NOMO-1 (cell line): ENCODE data around the gene TMPRSS6.

Source experiments
- DNase-seq, 2 experiments: peaks; one replicate each; lab custom pipeline; 2025; ENCODE audit not compliant: unreplicated experiment in 2 of 2; lab: John Stamatoyannopoulos, UW

TMPRSS6 gene

DNA sequence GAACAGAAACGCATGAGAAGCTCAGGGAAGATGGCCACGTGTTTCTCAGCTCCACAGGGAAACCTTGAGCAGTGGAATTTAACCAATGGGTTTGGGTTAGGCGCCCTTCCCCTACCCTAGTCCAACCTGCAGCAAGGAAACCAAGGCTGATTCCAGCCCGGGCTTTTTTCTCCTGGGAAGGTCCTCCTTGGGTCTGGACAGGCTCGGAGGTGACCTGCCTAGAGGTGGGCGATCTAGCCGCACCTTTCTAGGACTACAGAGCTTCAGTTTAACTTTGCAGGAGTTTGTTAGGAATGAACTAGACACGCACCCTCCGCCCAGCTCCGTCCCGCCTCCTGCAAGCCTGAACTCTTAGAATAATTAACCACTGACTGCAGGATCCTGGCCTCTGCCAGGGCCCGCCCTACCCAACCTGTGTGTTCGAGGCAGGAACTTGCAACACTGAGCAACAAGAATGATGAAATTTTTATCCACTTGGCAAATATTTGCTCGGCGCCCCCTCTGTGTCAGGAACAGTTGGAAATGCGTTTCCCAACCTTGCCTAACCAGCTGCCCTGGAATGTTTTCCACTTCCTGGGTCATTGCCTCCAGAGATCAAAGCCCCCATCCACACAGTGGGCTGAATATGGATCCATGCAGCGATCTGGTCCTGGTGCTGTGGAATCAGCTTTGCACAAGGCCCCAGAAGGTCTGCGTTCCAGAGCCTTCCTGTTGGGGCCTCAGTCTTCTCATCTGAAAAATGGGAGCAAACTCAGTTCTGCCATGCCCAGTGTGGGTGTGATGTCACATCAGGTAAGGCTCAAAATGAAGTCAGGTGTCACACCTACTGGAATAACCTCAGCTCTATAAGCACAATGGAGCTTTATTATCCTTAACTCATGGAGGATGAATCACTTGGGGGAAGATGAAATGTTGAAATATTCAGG lies 76.7 kb downstream of the TMPRSS6 start:
- peak; percentile 89 to 93 for DNase-seq

DNA sequence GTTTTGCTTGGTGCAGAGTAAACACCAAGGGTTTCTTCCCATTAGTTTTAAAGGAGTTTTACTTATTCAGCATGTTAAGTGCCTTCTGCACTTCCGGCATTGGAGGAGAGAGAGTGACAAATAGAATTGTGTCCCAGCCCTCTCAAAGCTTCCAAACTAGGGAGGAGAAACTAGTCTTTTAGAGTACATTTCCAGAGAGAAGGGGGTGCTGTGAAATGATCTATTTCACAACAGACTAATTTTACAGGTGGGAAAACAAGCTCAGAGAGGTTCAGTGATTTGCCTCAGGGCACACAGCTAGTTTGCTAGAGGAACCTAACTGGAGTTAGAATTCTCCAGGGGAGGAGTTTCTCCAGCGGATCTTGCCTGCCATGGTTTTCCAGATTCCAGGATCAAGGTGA lies 77.4 kb downstream of the TMPRSS6 start:
- DNase-seq, result no peak

DNA sequence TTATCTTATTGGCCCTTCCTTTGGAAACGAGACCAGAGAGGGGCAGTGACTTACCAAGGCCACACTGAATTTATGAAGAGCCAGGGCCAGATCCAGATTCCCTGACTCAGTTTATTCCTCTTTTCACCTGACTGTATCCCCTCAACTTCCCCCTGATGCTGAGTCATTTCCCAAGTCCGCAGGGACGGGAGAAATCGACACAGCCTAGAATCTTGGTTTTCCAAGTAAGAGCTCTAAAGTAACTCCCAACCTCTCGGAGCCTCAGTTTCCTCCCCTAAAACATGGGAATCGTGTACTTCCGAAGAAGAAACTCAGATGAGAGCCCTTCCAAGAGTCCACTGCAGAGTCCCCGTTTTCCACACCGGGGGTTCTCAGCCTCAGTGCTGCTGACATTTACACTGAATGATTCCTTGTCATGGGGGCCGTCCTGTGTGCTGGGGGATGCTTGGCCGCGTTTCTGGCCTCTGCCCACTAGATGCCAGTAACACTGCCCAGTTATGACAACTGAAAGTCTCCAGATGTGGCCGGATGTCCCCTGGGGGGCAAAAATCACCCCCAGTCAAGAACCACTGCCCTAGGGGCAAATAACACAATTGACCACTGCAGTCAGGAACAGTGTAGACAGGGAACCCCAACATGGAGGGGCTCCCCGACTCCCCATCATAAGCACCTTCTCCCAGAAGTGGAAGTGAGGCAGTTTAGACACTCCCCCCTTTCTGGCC lies 78.8 kb downstream of the TMPRSS6 start:
- DNase-seq, result no peak

- no peak for DNase-seq
Measured at GRCh38 chr22:37028692-37029674, 80.5 kb downstream of the TMPRSS6 start.

- no peak for DNase-seq
Measured at GRCh38 chr22:37027556-37027955, 82.0 kb downstream of the TMPRSS6 start.

DNA sequence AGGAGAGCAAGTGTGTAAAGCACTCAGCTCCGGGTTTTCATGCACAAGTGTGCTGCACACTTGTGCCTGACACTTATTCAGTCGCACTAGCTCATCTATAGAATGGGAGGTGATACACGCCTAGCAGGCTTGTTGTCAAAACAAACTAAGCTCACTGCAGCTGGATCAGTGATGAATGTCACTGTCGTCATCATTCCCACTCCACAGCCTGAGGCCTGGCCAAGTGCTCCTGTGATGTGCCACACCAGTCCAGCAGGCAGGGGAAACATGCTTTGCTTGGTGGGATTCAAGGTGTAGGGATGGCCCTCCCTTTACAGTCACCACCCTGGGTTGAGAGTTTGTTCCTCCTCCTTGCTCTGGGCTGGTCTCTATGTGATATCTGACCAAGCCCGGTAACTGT lies 83.2 kb downstream of the TMPRSS6 start:
- DNase-seq, result no peak

DNA sequence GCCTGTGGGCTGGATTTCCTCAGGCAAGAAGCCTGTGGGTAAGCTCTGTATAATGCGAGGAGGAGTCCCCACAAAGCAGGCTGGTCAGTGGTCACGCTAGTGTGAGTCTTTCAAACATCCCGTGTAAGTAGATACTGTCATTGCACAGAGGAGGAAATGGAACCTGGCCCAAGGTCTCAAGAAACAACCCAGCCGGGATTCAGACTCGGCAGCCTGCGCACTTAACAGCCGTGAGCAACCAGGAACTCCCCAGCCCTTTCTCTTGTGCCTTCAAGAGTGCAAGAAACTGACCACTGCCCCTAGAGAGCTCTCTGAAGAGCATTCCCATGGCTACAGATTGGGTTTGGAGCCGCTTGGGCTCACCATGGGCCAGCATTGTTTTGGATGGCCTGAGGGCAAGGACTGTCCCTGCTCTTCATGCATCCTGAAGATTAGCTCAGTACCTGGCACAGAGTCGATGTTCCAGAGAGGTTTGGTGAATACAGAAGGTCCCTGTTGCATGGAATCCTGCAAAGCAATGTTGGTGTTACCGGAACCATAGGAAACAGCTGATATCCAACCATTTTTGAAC lies 83.9 kb downstream of the TMPRSS6 start:
- DNase-seq, result no peak

DNA sequence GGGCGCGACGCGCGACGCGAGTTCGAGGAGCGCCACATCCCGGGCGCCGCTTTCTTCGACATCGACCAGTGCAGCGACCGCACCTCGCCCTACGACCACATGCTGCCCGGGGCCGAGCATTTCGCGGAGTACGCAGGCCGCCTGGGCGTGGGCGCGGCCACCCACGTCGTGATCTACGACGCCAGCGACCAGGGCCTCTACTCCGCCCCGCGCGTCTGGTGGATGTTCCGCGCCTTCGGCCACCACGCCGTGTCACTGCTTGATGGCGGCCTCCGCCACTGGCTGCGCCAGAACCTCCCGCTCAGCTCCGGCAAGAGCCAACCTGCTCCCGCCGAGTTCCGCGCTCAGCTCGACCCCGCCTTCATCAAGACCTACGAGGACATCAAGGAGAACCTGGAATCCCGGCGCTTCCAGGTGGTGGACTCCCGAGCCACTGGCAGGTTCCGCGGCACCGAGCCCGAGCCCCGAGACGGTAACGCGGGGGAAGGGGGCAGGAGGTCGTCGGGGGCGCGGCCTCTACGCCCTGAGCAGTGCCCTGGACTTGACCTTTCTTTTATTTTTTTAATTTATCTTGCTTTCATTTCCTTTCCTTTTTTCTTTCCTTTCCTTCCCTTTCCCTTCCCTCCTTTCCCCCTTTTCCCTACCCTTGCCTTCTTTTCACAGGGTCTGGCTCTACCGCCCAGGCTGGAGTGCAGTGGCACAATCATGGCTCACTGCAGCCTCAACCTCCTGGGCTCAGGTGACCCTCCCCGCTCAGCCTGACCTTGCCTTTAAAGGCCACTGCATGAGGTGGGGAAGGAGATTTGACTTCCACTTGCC lies 85.0 kb downstream of the TMPRSS6 start:
- no peak for DNase-seq

- DNase-seq, result no peak
Measured at GRCh38 chr22:37023743-37024338, 85.7 kb downstream of the TMPRSS6 start.

DNA sequence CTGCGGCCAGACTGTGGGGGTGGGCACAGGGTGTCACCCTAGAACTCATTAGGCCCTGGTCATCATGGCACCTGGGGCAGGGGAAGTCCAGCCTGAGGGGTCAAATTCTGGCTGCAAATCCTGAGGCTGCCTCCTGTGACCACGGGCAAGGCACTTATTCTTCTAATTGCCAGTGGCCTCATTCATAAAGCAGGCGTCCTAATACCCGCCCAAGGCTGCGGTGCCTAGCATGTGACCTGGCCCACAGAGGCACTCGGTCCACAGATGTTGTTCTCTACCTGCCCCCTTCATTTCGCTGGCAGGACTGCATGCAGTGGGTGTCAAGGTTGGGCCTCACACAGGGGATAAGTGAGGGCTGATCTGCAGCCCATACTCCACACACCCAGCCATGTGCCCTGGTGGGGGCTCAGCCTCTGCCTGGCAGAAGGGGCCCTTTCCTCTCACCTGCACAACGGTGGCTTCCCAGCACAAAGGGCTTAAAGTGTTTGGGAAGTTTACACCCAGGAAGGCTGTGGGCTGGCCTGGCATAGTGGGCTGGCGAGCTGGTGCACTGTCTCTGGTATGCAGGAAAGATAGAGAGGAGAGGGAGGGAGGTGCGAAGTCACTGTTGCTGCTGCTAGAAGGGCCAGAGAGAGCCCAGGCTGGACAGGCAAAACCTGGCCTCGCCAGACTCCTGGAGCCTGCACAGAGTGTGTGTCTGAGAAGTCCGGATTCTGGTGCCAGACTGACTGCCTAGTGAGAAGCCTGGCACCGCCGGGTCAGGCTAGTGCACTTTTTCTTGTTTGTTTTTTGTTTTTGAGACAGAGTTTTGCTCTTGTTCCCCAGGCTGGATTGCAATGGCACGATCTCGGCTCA lies 86.8 kb downstream of the TMPRSS6 start:
- no peak for DNase-seq

DNA sequence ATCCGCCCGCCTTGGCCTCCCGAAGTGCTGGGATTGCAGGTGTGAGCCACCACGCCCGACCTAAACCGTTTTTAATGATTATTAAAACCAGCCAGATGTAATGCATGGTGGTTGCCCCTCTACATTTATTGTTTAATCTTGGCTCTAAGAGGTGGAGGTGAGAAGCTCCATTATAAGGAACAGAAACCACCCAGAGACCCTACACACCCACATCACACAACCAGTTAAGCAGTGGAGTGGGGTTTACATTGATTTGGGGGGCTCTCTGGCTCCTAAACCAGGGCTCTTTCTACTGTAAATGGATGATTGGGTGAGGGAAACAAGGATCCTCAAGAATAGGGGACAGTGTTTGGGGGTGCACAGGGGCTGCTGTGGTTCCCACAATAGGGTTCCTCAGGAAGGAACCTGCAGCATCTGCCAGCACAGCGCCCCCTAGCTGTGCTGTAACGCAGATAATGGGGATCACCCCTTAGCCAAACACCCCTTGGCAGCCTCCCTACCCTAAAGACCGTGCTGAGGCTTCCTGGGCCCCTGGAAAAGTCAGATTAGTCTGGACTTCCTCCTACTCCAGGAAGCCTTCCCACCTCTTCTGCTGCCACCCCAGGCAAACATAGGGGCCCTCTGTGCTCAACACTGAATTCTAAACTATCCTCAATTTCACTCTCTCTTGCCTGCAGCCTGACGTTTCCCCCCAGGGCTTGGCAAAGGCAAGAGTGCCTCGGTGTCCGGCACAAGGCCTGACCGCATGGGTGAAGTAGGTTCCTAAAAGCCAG lies 87.6 kb downstream of the TMPRSS6 start:
- peak in 1 of 2 experiments; percentile 30 for DNase-seq

DNA sequence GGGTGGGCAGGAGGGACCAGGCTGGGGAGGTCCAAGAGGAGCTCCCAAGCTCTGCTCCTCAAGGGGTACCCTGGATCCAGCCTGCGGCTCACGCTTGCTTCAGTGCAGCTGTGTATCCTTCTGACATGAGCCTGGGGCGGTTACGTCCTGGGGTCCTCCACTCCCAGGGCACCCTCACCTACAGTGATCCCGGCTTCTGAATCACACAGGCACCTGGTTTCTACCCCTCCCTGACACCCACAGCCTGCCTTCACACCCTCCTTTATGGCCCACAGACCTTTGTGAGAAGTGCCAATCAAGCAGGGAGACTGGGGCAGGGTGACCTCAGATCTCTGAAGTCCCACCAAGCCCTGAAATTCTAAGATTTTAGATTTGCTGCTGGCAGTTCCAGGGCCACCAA lies 88.5 kb downstream of the TMPRSS6 start:
- no peak for DNase-seq

DNA sequence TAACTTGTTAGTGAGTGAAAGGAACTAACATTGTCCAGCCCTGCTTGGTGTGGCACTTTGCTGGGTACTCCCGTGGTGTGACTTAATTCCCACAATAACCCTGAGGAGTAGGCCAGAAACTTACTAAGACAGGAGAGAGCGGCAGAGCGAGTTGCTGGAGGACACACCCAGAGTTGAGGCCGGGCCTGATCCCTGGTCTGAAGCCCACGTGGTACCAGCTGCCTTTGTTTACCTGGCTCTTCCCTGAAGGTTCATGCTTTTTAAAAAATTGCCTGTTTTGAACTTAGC lies 89.4 kb downstream of the TMPRSS6 start:
- DNase-seq, result peak; percentile 42 to 58

GRCh38 chr22:37019309-37020191 lies 90.0 kb downstream of the TMPRSS6 start, which contains the start of the genes MPST and TST:
Gene MPST, plus strand, starts transcription at chr22:37019742. Its CDS starts 95 bp downstream, at chr22:37019837.
Gene TST, minus strand, starts transcription at chr22:37019447. Its CDS starts 715 bp downstream, at chr22:37018732.
- peak; percentile 66 to 67 for DNase-seq

DNA sequence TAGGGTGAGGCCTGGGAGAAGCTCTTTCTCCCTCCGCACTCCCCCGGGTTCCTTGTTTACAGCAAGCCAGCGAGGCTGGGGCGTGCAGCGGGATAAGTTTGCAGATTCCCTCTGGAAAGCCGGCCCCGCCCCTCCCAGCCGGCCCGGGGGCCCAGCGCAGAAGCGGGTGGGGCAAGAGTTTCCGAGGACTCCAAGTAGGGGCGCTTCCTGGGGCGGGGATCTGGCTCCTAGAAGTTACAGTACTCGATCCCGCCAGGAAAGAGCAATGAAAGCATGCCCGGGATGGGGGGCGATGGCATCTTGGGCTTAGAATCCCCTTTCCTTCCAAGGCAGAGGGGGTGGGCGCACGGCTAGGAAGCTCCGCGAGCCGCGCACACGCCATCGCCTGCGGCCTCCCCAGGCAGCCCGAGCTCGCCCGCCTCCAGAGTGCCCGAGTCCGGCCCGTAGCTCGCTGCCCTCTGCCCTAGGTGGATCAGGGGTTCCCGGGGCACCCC lies 90.7 kb downstream of the TMPRSS6 start:
- no peak for DNase-seq

DNA sequence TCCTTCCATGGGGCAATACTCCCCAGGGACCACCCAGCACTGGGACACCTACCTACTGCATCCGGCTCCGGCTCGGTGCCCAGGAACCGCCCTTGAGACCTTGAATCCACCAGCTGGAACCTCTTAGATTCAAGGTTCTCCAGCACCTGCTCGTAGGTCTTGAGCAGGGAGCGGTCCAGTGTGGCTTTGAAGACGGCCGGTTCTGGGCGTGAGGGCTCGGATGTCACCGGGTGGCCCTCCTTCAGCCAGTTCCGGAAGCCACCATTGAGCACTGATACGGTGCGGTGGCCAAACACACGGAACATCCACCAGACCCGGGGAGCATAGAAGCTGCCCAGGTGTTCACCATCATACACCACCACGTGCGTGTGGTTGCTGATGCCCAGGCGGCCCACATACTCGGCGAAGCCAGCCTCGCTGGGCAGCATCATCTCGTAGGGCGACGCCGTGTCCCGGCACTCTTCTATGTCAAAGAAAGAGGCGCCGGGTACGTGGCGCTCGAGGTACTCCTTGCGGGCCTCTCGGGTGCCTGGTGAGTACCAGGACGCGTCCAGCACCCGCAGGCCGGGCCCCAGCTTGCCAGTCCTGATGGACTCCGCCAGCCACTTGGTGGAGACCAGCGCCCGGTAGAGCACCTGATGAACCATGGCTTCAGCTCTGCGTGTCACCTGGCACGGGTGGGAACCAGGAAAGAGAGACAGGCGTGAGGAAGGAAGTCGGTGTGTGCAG lies 91.3 kb downstream of the TMPRSS6 start:
- peak in 1 of 2 experiments; percentile 8 for DNase-seq
